SH-SY5Y (cell line): ENCODE measurements around the gene PML.

Experiments used
- GATA2 ChIP-seq: IDR thresholded peaks from 2 replicates; pipeline ENCODE4 v1.6.1; 2011; ENCODE audit warnings: mild to moderate bottlenecking, low read depth, low read length
- GATA3 ChIP-seq: IDR thresholded peaks from 2 replicates; pipeline ENCODE4 v1.6.1; 2011; ENCODE audit warnings: low read depth, mild to moderate bottlenecking, low read length, moderate library complexity

DNA sequence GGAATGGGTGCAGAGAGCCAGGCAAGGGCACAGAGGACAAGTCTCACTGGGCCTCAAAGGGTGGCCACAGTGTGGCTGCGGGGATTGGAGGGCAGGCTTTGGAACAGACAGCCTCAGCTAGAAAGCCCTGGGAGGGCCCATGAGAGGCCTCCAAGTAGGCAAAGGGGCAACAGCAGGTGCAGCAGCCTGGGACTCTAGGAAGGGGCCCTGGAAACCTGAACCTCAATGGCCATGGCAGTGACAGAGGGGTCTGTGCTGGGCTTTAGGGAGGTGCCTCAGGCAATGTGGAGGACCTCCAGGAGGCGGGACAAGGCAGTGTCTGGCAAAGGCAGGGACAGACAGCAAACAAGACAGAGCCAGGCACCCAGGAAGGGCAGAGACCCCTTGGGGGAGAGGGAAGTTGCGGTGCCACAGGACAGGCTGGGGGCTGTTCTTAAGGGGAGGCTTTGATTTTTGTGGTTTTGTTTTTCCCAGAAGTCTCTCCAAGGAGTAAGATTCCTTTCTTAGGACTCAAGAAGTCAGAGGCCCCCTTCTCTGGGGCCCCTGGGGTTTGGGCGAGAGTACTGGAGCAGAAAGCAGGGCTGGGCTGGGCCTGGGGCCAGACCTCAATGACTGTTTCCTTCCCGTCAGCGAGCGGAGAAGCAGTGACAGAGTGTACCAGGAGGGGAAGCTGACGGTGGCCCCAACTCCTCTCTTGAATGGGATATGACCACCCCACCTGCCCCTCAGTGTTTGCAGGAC lies 12.1 kb upstream of the PML start:
- TF ChIP-seq GATA2, result no peak
- TF ChIP-seq GATA3, result no peak
